GM18502 (cell line): ENCODE measurements around the gene CFAP46.

Experiments used
- ATAC-seq: cut with Tn5 transposase; IDR thresholded peaks from one replicate; pipeline ENCODE4 v1.9.1; 2021; ENCODE audit warnings: mild to moderate bottlenecking; ENCODE audit not compliant: unreplicated experiment, poor library complexity

CFAP46 gene

DNA sequence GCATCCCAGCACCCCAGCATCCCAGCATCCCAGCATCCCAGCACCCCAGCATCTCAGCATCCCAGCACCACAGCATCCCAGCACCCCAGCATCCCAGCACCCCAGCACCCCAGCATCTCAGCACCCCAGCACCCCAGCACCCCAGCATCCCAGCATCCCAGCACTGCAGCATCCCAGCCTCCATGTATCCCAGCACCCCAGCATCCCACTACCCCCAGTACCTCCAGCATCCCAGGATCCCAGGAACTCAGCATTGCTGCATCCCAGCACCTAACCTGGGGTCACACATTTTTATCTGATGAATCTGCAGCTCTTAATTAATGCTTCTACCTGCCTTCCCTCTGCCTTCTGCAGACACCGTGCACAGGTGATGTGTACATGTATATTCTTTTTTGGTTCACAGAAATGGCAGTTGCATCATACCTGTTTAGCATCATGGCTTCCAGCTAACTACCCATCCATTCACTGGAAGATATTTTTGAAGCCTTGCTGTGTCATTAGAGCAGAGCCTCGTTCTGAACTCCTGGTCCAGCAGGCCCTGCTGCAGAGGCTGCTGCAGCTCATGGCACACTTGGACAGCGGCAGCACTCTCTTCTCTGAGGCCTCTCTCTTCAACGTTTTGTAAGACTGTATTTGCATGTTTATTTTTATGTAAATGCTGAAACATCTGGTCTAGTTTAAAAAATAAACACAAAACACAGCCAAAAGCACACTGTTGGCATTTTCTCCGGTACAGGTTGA is 4.6 kb upstream of the CFAP46 start:
- no peak for ATAC-seq

DNA sequence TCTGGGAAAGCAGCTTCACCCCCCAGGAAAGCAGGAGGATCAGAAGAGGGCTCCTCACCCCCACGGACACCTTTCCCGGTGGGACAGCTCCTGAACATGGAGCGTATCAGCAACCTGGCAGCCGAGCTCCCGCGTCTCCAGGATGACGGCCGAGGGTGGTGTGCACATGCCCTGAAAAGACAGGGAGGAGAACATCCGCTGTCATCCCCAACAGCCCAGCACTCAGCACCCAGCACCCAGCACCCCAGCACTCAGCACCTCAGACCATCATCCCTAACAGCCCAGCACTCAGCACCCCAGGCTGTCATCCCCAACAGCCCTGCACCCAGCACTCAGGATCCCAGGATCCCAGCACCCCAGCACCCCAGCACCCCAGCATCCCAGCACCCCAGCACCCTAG is 3.9 kb upstream of the CFAP46 start:
- no peak for ATAC-seq

DNA sequence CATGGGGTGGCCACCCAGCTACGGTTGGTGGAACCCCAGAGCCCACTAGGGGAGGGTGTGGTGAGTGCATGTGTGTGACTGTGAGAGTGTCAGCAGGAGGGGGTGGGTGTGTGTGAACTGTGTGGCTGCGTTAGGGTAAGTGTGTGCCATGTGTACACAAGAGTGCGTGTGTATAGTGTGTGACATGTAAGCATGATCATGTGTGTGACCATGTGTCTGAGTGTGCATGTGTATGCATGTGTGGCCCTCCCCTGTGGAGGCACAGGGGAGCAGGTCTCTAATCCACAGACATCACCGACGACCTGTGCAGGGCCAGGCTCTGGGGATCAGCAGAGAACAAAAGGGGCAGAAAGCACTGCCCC is 3.5 kb upstream of the CFAP46 start:
- ATAC-seq: no peak

GRCh38 chr10:132945125-132945893 is 2.9 kb upstream of the CFAP46 start:
- ATAC-seq: no peak

DNA sequence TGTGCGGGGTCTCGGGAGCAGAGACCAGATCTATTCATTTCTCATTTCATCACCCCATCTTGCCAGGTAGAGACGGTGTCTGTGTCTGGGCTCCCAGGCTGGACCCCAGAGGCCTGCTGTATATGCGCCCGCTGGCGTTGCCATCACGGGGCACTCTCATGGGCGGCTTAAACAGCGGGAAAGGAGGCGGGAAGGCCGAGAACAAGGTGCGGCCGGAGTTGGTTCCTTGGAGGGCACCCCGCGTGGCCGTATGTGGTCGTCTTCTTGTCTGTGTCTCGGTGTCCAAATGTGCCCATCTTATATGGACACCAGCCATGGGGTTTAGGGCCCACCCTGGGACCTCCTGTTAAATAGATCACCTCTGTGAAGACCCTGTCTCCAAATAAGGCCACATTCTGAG is 2.1 kb upstream of the CFAP46 start:
- ATAC-seq: no peak

DNA sequence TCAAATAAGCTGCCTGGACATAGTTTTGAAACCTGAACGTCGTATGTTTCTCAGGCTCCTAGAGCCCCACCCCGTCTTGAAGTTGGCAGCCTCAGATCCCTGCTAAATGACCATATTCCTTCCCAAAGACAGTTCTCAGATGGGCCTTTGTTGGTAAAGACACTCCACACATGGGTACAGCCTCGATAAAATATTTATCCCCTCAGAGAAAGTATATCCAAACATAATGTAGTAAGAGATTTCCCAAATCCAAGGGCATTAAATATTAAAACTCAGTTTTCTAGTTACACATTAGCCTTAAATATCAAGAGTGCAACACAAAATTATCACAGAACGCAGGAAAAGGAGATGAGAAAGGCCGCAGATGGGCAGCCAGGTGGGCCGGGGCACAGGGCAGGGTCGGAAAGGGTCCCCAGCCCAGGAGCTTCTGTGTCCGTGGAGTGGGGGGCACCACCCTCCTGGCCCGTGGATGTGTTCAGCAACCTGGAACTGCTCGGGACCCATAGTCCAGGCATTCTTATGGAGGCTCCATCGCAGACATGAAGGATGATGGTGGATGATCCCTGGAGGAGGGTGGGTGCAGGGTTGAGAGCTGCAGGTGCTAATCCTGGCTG is 1.5 kb upstream of the CFAP46 start:
- ATAC-seq: no peak

DNA sequence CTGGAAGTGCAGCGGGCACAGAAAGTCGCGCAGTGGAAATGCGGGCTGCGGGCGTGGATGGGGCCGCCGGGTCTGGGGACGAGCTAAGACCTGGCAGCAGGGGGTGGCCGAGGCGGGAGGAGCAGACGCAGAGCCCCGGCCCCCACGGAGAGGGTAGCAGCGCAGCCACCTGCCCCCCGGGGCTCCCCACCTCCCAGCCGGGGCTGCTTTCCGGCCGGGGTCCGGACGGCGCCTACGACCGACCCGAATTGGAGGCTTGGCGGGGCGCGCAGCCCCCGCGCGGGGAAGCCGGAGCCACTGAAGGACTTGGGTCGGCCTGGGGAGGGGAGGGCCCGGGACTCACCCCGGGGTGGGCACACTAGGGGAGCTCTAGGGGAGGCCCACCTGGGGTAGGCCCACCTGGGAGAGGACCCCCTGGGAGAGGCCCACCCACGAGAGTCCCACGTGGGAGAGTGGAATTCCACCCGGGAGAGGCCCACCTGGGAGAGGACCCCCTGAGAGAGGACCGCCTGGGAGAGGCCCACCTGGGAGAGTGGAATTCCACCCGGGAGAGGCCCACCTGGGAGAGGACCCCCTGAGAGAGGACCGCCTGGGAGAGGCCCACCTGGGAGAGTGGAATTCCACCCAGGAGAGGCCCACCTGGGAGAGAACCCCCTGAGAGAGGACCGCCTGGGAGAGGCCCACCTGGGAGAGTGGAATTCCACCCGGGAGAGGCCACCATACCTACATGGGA is 854 bp upstream of the CFAP46 start:
- no peak for ATAC-seq

GRCh38 chr10:132941640-132942051 is 724 bp downstream of the CFAP46 start:
- ATAC-seq: no peak

- no peak for ATAC-seq
These were observed 1.4 kb downstream of the CFAP46 start for GRCh38 chr10:132940791-132941465.

- ATAC-seq: no peak
These were observed 2.2 kb downstream of the CFAP46 start for GRCh38 chr10:132939957-132940790.

GRCh38 chr10:132939378-132939955 is 2.9 kb downstream of the CFAP46 start:
- no peak for ATAC-seq

DNA sequence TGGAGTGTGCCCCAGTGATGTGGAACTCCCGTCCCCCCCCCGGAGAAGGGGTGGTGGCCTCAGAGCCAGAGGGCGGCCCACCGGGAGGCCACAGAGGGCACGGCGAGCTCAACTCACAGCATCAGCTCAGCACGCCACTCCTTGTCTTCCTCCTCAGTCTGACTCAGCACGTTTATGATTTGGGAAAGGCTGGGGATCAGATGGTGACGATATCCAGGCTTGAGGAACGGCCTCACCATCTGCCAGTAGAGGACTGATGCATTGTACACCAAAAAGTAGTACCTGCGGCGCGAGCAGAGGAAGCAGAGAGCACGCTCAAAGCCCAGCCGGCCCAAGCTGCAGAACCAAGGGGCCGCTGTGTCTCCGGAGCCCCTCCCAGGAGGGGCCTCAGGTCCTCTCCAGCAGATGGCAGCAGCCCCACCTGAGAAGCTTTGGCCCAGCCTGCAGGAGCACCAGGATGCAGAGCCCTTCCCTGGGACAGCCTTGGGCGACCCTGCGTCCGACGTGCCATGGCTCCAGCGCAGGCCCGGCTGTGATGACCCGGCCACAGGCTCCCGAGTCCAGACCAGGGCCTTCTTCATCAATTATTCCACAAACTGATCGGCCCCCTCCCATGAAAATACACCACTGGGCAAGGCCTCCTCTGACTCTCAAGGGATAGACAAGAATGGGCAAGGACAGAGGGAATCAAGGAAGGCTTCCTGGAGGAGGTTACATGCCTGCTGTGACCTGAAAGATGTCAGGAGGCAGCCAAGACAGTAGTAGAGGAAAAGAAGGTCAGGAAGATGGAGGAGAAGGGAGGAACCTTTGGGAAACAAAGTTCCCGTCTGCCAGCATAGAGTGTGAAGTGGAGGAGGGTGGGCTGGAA is 3.7 kb downstream of the CFAP46 start:
- no peak for ATAC-seq

DNA sequence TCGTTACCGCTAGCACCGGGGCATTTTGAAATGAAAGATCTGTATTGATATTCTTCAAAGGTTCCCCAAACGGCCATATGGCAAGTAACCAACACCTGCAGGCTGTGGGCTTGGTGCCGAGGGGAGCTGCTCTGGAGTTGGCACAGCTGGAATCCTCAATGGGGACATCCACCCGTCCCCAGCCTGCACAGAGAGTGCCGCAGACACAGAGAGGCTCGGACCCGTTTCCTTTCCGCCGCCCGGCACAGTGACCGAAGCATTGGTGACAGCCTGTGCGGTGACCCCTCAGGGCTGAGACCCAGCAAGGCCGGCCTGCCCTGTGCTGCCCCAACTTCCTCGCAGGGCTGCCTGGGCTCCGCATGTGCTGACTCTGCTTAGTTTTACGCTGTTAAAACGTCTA is 4.5 kb downstream of the CFAP46 start:
- ATAC-seq: no peak

DNA sequence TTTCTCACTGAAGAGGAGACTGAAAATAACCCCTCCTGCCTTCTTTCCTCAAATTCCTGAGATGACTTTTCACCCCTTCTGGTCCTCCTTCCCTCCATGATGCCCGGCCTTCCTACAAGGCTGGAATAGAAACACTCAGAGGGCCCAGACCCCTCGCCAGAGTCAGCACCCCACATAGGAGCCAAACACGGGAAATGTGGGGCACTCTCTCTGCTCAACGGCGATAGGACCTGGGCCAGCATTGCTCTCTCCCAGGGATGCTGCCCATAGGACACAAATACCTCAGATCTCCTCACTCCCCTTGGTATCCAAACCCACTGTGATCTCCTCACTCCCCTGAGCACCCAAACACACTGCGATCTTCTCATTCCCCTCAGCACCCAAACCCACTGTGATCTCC is 7.4 kb downstream of the CFAP46 start:
- no peak for ATAC-seq

DNA sequence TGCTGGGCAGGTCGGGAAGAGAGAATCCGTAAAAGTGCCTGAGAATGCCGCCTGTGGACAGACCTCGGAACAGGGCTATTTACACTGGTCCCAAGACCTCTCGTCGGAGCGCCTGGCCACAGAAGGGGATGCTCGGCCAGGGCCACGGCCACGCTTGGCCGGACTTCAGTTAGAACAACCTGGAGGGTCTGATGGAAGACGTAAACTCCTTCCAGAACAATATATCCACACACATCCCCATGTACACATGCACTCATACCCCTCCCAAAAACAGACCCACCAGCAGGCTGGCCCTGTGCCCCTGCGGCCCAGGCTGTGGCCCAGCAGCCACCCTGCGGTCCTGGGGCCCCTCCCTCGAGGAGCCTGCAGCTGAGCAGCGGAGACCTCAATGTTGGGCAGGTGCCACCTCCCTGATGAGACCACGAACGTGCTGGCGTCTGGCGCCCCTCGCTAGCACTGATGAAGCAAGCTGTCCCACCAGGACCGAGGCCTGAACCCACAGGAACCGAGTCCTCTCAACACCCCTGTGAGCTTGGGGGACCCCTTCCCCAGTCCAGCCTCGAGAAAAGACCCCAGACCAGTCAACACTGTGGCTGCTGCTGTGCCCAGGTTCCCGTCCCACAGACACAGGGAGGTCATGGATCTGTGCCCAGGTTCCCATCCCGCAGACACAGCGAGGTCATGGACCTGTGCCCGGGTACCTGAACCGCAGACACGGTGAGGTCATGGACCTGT is 8.9 kb downstream of the CFAP46 start:
- ATAC-seq: no peak

DNA sequence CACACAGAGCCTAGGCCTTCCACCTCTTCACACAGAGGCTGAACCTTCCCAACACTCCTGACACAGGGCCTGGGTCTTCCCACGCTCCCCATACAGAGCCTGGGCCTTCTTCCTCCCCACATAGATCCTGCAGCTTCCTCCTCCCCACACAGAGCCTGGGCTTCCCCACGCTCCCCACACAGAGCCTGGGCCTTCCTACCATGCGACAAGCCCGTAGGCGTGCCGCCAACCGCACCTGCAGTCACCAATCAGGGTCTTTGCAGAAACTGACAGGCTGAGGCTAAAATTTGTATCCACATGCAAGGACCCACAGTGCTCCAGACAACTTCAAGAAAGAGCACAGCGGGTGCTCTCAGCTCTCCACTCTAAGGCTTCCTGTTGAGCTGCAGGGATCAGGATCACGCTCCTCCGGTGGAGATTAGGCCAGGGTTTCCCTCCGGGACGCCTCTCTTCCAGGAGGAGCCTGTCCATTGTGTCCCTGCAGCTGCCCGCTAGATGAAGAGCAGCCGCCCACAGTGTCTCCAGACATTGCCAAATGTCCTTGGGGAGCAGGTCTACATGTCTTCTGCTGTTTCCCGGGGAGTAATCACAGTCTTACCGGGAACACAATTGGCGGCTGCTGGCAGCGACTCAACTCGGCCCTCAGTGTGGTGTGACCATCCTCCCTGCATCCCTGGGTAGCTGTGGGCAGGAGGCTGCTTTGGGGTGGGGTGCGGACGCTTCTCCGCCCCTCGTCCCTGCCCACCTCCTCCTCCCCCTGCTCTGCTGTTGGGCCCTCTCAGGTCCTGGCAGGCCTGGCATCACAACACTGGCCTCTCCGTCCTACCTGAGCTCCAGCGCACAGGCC is 9.7 kb downstream of the CFAP46 start:
- no peak for ATAC-seq
